Transverse colon (tissue), 3 donors: ENCODE data around the gene PDE10A.

ENCODE experiments used
- POLR2A ChIP-seq: fragments of 450-650 bp; IDR thresholded peaks from one replicate; pipeline ENCODE4 v1.6.1; 2016; ENCODE audit warnings: antibody characterized with exemption, mild to moderate bottlenecking, moderate library complexity
- TF ChIP-seq, protein P1 (sequence below), 5 experiments: fragments of 200-600 bp in 3 of 5; fragments of 450-650 bp in 2 of 5; sonication (generic) in 3 of 5; IDR thresholded peaks; 1 replicate in 2 of 5; 2 replicates in 3 of 5; pipeline ENCODE4 v1.5.1; 2016 to 2017; ENCODE audit warnings: antibody characterized with exemption in 5 of 5, inconsistent platforms in 3 of 5, mild to moderate bottlenecking in 2 of 5, moderate library complexity in 1 of 5

DNA sequence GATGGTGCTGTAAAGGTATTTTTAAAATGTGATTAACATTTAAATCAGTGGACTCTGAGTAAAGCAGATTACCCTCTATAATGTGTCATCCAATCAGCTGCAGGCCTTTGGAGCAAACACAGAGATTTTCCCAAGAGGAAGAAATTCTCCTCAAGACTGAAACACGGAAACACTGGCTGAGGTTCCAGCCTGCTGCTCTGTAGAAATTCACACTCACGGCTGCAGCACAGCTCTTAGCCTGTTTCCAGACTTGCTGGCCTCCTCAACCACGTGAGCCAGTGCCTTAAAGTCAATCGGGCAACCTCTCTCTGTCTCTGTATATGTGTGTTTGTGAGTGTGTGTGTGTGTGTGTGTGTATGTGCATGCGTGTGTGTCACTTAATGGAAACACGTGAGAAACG, 41.1 kb downstream of the PDE10A start:
- TF ChIP-seq, protein P1, sequence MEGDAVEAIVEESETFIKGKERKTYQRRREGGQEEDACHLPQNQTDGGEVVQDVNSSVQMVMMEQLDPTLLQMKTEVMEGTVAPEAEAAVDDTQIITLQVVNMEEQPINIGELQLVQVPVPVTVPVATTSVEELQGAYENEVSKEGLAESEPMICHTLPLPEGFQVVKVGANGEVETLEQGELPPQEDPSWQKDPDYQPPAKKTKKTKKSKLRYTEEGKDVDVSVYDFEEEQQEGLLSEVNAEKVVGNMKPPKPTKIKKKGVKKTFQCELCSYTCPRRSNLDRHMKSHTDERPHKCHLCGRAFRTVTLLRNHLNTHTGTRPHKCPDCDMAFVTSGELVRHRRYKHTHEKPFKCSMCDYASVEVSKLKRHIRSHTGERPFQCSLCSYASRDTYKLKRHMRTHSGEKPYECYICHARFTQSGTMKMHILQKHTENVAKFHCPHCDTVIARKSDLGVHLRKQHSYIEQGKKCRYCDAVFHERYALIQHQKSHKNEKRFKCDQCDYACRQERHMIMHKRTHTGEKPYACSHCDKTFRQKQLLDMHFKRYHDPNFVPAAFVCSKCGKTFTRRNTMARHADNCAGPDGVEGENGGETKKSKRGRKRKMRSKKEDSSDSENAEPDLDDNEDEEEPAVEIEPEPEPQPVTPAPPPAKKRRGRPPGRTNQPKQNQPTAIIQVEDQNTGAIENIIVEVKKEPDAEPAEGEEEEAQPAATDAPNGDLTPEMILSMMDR (IDR thresholded peaks at IDR 0.05), result no peak
- no peak for TF ChIP-seq POLR2A
